SKM-1 treated with dmso at 0.1 percent for 144 hours (cell line): ENCODE measurements around the gene EPHB6.
A peak's percentile ranks its signal among the peaks of the same experiment; 100 is the strongest.

Source experiments
- DNase-seq: peaks from one replicate; lab custom pipeline; 2025; ENCODE audit not compliant: unreplicated experiment; lab: John Stamatoyannopoulos, UW

The EPHB6 gene

DNA sequence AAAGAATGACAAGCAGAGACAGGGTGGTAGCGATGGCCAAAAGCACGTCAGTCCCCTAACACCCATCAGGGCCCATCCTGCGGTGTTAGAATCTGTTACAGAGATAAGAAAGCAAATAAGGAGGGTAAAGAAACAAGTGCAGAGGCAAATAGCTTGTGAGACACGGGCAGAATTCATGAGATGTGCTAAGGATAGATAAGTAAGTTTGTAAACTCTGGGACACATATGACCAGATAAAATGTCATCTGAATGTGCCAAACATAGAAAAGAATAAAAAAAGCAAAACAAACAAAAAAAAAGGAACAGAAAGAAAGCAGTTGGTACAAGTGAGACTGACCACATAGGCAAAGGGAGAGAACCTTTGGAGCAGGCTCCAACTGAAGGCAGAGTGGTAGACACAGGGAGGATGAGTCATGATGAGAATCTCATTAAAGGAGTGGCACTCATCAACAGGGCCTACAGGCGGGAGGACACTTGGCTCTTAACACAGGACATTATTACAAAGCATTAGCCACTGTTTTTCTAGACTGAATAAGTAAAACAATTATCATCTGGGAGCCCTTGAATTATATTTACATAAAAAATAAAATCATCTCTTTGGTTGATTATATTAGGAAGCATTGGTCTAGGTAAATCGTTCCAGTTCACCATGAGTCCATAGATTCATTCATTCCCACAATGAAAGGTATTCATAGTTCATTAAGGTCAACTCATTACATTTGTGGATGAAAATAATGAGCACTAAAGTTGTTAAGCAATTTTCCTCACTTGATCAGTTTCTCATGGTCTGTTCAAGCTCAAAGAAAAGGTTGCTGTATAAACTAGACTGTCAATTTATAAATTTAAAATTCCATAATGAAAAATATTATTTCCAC, 21.5 kb upstream of the EPHB6 start:
- DNase-seq: no peak

DNA sequence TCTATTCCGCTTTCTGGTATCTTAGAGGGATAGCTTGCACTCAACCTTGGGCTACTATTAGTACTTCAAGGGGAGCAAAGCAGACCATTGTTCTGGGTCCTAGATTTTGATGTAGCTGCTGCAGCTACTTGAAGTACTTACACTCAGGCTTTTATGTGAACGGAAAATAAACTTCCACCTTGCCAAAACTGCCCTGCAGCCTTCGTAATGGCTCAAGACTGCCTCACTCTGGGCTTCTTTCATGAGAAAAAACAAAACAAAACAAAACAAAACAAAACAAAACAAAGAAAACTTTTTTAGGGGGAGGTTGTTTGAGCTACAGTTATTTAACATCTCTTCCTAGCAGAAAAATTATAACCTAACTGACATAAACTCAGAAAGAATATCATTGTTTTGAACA, 19.4 kb upstream of the EPHB6 start:
- no peak for DNase-seq

DNA sequence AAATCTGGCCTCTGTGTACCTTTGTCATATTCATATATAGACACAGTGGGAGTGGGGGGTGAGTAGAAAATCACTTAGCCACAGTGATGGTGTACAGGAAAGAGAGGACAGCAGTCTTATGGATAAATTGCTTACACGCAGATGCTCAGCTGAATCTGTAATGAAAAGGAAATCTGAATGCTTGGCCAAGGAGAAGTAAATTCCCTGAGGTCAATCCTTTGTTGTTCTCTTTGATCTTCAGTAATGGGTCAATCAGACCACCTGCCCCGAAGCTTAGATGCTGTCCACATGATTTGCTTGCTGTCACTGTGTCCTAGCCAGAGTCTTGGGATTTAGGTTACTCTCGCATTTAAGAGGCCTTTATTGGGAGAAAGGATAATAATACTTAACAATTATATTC, 18.4 kb upstream of the EPHB6 start:
- DNase-seq: no peak

DNA sequence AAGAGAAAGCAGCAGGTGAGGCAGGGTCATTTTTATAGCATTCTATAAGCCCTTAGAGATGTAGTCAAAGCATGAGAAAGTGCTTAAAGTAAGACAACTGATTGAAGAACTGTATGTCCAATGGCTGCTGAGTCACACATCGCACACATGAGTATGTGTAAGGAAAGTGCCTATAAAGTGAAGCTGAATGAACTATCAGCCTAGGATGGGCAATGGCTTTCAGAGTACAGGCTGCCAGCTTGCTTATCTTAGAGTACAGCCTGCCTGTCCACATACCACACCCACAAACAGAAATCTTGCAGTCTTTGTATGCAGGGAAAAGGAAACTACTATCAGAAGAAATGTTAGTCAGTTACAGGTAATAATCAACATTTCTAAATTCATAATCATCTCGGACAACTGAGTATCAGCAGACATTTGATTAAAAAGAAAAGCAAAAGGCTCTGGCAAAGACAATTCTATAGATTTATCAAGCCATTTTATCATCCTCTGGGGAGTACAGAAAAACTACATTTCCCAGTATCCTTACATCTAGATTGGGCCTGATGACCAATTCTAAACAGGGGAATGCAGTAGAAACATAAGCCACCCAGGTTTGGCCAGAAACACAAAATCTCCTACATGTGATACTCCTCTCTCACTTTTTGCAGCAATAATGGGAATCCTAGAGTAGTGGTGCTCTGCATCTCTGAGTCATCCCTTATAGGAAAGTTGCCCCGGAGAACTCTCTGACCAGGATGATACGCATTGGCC, 16.2 kb upstream of the EPHB6 start:
- no peak for DNase-seq

DNA sequence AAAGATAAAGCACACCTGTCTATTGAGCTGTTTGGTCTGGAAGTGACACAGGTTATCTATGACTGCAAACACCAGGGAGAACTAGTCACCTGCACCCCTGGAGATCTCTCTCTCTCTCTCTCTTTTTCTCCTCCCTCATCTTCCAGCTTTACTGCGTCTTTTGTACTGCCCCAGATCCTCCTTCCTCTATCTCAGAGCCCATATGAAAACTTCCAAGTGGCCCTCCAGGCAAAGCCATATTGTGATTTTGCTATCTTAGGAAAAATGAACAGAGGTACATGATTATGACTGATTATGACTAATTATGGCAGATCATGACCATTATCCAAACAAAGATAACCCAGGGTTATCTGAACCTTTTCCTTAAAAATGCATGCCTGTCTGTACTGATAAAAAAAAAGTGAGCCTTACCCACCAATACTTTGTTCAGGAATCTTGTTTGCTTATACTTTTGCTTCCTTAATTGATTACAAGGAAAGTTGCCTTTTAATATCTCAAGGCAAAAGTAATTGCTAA, 12.6 kb upstream of the EPHB6 start:
- no peak for DNase-seq

DNA sequence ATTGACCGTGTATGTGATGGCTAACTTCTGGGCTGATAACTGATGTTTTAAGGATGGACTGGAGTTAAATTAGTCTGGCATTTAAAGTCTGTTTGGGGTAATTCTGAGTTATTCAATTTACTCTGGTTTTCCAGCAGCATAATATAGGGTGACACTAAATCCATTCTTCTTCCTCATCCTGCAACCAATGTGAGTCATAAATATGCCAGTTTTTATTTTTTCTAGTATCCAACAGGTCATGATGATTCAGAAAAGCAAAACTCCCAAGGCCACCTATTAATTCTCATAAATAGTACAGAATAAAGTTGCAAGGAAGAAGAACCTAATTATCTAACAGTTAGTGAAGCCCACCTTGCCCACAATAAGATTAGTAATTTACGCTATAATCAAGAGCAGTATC, 7.5 kb upstream of the EPHB6 start:
- no peak for DNase-seq

DNA sequence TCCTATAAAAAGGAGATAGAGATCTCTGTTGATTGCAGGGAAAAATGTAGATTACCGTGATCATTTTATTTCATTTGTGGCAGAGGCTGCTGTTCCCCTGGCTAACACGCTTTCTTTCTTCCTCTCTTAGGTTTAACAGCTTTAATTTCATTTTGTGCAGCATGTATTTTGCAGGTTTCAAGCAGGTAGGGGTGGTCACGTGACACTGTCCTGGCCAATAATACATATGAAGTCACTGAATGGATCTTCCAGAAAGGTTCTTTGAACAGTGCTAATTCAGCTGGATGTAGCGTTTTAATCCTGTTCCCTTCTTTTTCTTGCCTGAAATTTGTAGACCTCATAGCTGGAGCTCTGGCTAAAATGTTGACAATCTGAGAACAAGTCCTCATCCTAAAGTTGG, 3.6 kb upstream of the EPHB6 start:
- no peak for DNase-seq

DNA sequence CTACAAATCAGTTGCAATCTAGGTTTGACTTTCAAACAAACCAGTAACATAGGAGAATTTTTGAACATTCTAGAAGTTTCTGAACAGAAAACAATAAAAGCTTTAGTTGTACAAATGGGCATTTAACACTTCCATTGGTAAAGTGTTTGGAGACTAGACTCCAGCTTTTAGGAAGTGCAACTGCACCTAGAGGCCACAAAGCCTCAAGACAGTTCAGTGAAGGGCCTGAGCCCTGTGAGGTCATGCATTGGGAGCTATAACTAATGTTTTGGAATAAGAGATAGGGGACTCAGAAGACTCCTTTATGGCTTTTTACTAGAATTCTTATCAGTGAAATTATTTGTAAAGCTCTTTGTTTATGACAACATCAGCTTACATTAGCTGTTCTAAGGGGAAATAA, 3.0 kb upstream of the EPHB6 start:
- DNase-seq: no peak

DNA sequence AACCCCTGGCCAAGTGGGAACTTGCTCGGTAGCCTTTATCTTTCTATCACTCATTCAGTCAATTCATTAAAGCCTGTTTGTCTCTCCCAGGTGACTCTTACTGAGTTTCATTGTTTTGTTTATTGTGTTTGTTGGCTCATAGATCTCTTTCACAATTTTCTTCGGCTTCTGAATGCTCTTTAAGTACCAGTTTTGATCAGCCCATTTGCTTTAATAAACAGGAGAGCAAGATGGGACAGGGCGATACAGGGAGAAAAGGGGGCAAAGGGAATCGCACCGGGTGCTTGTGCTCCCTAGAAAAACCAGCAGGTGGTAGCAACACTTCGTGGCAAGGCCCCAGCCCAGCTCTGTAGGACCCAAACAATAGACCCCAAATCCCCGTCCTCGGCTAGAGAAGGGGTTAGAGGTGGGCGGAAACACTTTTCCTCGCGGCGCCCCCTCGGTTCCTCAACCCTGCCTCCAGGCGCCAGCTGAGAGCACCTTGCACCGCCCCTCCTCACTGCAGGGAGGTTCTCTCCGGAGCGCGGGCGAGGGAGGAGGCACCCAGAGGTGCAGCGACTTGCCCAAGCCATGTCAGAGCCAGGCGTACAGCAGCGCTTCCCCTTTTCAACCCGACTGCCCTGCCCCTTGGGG, 1.0 kb upstream of the EPHB6 start:
- peak; percentile 84 for DNase-seq

DNA sequence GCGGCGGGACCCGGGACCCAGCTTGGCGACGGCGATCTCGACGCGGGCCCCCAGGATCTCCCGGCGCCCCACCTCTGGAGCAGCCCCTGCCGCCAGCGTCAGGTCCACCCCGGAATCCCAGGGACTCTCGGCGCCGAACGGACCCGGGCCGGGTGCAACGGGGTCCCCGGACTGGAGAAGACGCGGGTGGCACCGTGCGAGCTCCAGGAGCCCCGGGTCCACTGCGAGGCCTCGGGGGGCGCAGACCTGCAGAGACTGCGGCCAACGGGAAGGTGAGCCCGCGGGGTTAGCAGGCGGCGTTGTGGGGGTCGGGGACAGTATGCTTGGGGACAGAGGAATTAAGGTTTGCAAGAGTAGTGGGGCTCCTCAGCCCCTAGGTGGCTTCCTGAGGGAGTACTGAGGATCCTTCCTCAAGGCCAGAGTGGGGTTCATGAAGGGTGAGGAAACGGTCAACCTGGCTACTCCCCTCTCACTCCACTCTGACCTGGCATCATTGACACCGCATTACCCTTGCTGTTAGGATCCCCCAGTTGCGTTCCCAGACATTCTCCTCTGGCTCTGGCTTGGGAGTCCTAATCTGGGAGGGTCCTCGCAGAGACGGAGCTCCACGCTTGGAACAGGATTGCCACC, 353 bp downstream of the EPHB6 start:
- DNase-seq: no peak

DNA sequence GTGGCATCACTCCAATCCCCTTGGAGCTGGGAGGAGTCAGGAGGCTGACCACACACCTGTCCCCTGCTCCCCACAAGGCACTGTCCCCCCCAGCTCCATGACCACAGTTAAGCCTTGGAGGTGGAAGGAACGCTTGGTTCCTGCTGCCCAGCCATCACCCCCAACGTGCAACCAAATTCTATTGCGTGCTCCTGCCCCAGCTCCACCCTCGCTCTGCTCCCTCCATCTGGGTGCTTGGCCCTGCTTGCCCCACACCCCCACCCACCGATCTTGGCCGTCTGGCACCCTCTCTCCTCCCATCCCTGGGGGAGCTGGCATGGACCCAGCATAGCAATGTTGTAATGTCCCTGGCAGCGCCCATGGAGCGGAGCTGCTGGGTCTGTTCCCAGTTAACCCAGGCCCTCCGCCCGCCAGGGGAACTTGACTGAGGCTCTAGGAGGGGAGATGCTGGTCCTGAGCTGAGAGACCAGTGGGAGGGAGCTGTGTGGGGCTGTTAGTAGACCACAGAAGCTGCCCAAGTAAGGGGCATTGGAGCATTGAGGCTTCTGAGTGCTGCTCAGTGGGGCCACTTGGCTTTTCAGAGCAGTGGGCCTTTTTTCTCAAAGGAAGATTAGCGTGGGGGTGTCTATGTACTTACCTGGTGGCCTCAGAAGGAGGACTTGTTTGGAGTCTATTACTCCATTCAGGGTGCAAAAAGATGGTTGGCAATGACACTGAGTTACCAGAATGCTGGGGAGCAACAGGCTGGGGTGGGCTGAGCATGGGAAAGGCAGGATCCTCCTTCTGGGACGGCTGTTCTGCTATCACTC, 1.1 kb downstream of the EPHB6 start:
- DNase-seq: no peak

DNA sequence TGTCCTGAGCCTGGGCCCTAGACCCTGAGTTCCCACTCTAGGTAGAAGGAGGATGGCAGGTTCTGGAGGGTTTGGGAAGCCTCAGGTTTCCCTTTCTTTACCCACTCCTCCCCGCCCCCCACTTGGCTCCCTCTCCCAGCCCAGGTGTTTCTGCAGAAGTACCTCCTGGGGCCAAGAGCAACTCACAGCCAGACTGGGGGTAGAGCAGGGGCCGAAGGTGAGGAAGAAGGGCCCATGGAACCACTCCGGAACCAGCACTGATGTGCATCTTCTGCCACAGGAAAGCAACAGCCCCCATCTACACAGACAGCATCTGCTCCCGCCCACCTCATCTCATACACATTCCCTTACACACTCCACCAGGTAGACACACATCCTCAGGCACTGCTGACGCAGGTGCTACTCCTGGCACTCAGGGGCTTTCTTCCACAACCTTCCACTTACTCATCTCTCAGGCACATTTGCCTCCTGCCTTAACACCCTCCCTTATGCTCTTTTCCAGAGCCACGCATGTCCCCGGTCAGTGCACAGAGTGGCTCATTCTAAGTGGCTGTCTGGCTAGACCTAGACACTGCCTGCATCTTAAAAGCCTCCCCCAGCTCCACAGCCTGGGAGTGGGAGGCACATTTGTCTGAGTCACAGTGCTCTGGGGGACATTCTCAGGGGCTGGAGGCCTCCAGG, 1.8 kb downstream of the EPHB6 start:
- DNase-seq: no peak

DNA sequence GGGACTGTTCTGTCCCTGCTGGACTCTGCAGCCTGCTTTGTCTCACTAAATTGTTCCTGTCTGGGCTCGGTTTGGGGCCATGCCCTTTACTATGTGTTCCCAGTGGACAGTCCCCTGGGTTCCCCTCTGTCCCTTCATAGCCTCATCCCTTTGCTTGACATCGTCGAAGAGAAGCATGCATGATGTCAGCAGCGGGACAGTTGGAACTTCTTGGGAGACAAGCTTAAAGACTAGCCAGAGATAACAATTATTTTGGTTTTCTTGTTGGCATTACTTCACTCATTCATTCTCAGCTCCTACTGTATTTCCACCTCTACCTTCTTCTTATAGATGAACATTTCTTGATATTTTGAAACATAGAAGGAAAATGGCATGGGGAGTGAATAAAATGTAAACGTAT, 2.7 kb downstream of the EPHB6 start:
- DNase-seq: no peak

DNA sequence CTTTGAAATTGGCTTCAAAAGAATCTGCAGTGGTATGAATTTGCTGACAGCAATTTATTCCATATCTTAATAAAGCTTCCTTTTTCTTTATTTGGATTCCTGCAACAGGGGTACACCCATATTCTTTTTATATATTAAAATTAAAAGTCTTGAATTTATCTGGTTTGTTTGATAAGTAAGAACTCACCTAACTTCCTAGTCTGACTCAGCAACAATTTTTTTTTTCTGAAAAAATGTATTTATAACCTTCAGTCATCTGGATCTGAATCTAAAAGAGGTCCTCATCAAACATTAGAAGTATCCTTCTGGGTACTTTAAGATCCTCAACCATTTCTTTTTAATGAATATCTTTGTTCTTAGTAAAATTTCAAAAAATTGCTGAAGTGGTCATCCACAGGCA, 4.5 kb downstream of the EPHB6 start:
- no peak for DNase-seq

DNA sequence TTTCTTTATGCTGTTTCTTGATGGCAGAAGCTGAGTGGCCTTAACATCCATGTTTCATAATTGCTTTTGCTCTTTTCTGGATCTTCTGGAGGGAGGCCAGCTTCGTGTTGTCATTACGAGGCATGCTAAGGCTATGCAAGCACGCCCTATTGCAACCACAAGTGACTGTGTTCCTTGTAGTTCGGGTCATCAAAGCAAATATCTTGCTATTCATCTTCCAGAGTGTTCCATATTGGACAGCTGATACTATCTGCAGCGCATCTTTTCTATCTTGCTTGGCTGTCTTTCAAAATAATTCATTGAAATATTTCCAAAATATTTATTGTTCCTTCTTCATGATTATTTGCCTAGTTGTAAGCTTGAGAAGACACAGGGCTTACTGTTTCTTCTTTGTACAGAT, 5.0 kb downstream of the EPHB6 start:
- DNase-seq: no peak

DNA sequence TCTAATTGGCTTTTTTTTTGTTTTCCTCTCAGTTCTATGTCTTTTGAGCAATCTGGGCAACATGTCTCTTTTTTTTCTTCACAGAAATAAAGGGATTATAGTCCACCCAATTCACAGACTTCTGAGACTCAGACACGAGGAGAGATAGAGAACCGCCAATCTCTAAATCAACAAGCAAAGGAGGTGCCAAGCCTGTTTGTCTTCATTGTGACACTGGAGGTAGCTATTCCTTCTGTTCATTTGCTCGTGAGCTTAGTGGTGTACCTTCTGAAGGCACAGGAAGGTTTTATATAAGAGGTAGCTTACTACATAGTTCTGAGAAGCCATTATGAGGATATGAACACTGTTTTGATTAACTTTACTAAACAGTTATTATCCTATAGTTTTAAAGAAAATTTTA, 6.1 kb downstream of the EPHB6 start:
- DNase-seq: no peak

DNA sequence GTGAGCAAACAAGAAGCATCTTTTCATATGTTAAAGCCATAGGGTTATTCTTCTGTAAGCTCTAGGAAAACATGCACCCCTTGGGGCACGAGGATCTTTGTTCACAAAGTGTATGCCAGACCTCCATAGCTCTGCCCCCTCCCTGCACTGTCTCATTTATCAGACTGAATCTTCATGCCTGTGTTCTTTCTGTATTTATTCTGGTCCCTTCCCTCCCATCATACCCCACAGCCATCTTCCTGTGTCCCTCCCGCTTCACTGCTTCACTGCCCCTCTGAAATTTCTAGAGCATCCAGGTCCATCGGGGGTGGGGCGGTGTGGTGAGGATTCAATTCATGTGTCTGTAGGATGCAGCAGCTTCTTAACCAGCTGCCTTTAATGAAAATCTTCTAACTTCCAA, 7.5 kb downstream of the EPHB6 start:
- DNase-seq: no peak

DNA sequence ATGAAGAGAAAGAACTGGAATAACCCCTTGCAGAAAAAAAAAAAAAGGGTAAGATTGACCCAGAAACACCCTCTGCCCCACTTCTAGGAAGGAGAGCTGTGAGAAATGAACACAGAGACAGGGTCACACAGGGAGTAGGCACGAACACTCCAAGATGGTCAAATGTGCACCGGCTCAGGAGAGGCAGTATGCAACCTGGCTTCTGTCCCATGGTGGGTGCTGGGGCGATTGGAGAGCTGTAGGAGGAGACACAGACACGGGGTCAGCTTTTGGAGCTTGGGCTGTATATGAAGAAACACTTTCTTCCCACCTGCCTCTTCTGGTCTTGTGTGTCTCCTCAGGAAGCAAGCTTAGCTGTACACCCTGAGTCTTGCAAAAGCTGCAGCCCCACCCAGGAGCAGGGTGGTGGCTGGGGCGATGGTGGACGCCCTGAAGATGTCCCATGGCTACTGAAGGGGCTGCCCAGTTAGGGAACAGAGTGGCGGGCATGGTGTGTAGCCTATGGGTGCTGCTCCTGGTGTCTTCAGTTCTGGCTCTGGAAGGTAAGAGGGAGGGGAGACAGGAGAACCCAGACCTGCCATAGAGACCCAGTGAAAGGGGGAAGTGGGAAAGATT, 8.0 kb downstream of the EPHB6 start:
- no peak for DNase-seq

DNA sequence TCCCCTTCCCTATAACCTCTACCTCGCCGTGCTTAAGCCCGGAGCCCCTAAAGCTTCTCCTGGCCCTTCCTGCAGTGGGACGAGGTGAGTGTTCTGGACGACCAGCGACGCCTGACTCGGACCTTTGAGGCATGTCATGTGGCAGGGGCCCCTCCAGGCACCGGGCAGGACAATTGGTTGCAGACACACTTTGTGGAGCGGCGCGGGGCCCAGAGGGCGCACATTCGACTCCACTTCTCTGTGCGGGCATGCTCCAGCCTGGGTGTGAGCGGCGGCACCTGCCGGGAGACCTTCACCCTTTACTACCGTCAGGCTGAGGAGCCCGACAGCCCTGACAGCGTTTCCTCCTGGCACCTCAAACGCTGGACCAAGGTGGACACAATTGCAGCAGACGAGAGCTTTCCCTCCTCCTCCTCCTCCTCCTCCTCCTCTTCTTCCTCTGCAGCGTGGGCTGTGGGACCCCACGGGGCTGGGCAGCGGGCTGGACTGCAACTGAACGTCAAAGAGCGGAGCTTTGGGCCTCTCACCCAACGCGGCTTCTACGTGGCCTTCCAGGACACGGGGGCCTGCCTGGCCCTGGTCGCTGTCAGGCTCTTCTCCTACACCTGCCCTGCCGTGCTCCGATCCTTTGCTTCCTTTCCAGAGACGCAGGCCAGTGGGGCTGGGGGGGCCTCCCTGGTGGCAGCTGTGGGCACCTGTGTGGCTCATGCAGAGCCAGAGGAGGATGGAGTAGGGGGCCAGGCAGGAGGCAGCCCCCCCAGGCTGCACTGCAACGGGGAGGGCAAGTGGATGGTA, 9.2 kb downstream of the EPHB6 start:
- no peak for DNase-seq
